Stimulated activated CD8-positive, alpha-beta memory T cell treated with anti-CD3 and anti-CD28 coated beads, Interleukin-4, amount 100 ng/mL, for 4 hours (primary cell): Measurements from ENCODE around the gene PCDHGC4.

Experiments used
- DNase-seq, 2 donors: peaks; one replicate each; pipeline ENCODE4 v3.0.0-alpha.2; 2020; ENCODE audit warnings: low read depth in 2 of 2, low spot score in 1 of 2

PCDHGC4 gene

DNA sequence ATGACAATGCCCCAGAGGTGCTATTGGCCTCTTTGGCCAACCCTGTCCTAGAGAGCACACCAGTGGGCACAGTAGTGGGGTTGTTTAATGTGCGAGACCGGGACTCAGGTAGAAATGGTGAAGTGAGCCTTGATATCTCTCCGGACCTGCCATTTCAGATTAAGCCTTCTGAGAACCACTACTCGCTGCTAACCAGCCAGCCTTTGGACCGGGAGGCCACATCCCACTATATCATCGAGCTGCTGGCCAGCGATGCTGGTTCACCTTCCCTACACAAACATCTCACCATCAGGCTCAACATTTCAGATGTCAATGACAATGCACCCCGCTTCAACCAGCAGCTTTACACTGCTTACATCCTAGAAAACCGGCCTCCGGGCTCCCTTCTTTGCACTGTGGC, 5.4 kb downstream of the PCDHGC4 start:
- DNase-seq: no peak

DNA sequence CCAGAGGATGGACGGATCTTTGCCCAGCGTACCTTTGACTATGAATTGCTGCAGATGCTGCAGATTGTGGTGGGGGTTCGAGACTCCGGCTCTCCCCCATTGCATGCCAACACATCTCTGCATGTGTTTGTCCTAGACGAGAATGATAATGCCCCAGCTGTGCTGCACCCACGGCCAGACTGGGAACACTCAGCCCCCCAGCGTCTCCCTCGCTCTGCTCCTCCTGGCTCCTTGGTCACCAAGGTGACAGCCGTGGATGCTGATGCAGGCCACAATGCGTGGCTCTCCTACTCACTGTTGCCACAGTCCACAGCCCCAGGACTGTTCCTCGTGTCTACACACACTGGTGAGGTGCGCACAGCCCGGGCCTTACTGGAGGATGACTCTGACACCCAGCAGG, 5.9 kb downstream of the PCDHGC4 start:
- DNase-seq: no peak

DNA sequence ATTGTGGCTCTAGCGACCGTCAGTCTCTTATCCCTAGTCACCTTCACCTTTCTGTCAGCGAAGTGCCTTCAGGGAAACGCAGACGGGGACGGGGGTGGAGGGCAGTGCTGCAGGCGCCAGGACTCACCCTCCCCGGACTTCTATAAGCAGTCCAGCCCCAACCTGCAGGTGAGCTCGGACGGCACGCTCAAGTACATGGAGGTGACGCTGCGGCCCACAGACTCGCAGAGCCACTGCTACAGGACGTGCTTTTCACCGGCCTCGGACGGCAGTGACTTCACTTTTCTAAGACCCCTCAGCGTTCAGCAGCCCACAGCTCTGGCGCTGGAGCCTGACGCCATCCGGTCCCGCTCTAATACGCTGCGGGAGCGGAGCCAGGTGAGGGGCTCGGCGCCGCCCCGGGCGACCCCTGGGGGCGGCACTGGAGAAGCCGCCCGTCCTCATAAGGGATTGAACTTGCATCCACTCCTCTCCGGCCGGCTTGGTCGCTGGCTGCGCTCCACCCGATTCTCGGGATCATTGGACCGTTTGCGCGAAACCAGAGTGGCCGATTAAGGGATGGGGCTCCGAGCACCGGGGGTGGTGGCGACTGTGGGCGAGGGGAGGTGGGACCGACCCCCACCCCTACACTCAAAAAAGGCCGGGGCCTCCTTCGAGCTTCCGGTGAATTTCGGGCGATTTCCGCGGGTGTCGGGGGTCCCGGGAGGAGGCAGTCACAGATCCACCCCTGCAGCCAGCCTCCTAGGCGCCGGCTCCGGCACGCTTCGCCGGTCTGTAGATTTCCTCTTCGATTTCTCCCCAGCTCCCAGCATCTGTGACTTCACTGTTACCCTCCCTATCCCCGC, 6.7 kb downstream of the PCDHGC4 start:
- DNase-seq: no peak

DNA sequence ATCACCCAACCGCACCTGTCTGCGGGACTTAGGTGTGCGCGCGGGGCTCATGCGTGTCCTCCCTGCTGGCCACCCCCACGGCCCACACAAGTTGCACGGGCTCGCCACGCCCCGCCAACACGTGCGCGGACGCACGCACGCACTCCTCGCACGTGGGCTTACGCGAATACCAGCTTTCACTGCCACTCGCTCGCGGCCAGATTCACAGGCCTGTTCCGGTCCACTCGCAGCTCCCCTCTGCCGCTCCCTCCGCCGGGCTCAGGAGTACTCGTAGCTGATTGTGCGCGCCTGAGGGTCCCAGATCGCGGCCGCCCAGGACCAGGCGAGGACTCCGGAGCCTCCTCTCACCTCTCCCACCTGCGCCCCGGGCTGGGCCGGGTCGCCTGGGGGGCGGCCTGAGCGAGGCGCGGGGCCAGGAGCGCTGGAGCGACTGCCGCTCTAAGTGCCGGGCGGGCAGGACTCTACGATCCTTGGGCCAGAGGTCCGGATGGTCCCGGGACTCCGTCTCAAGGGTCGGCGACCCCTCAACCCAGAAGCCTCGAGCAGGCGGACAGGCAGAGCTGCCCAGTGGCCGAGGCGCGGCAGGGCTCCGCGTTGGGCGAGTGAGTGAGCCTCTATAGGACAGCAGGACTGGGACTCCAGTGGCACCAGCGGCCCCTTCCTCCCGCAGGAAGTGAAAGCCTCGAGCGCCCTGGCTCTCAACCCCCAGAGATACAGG, 7.5 kb downstream of the PCDHGC4 start:
- DNase-seq: no peak

DNA sequence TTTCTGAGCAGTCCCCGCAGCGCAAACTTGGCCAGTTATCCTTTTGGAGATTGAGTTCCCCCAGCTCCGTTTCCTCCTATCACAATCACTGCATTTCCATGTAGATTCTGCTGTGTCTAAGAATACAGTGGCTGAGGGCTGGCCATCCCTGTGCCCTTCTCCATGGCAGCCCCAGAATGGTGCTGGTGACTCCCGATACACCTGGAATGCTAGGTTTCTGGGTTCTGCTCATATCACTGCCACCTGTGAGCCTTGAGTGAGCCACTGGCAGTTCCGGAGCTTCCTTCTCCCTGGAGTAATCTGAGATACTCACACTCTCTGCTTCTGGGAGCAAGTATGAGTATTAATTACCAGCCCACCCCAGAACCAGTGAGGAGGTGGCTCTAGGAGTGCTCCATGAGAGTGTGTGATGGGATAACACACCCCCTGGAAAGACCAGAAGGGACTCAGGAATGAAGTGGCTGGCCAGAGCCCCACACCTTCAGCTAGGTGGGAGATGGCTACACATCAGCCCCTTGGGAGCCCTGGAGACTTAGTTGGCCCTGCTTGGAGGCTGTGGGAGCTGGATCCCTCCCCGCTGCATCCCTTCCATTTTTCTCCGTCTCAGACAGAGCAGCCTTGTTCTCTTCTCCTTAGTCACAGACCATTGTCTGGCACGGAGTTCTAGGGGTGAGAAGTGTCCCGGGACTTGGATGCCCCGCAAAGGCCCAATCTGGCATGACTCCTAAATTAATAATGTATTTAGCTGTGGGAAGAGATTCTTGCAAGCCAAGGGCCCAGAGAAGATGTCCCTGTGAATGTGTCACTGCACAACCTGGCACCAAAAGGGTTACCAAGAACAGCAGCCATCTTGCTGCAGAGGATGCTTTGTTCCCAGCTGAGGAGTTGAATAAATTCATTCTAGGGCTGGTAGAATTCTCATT, 8.9 kb downstream of the PCDHGC4 start:
- no peak for DNase-seq

DNA sequence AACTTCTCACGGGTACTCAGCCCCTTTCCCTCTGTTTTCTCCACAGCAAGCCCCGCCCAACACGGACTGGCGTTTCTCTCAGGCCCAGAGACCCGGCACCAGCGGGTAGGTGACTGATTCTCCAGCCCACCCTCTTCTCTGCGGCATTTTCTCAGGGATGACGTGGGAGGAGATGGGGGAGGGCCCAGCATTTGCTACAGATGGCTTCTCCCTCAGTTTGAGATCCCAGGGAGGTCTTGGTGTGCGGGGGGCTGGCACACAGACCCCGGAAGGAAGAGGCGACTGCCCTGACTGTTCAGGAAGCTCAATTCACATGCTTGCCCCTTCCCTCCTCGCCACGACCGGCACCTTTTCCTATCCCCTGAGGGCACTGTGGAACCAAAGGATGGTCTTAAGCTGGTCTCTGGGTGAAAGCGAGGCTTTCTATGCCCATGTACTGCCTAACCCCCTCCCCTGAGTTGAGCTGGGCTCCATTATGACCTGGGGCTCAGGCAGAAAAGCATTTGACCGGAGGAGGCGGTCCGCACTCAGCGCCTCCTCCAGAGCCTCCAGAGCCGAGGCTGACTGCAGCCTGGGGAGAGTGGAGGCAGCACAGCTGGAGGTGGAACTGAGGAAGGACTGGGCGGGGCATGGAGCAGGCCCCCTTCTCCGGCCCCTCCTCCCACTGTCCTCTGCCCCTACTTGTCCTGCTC, 10.1 kb downstream of the PCDHGC4 start:
- no peak for DNase-seq

DNA sequence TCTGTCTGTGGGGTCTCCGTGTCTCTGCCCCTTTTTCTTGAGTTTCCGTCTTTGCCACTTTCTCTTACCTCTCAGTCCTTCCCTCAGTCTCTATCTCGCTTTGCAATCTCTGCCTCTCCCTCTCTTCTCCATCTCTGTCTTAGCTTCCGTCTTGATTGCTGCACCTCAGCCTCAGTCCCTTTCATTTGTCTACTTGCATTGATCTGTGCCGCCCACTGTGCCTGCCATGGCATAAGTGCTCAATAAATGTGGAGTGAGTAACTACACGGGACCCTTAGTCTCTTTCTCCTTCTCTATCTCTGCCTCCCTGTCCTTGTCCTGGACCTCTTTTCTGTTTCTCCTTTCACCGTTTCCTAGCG, 10.6 kb downstream of the PCDHGC4 start:
- DNase-seq: no peak

DNA sequence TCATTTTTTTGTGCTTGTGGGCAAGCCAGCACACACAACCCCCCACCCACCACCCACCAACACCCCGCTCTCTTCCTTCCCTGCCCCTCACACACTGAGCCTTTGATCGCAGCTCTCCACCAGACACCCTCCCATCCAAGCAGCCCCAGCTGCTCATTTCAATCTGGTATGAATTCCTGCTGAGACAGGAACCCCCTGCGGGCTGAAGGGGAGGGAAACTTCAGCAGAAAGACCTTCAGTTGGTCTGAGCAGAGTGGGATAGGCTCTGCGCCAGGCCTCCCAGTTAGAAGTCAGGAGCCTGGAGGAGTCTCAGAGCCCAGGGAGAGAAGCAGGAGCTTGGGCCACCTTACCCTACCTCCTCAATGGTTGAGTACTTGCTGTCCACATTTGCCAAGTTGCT, 11.2 kb downstream of the PCDHGC4 start:
- no peak for DNase-seq

DNA sequence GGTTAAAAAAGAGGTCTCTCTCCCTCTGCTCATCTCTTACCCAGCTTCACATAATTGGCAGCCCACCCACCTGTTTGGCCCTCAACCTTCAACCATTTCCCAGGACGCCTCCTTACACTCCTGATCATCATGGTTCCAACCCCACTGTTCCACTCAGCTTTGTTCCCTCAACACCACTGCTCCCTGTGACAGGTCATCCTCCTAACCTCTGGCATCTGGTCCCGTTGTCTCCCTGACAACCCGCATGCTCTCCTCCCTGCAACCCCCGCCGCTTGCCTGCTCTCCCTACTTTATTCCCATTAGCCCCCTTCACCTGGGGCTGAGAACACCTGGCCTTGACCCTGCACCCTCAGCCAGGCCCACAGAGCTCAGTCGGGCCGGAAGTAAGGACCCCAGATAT, 16.9 kb downstream of the PCDHGC4 start:
- DNase-seq: no peak

DNA sequence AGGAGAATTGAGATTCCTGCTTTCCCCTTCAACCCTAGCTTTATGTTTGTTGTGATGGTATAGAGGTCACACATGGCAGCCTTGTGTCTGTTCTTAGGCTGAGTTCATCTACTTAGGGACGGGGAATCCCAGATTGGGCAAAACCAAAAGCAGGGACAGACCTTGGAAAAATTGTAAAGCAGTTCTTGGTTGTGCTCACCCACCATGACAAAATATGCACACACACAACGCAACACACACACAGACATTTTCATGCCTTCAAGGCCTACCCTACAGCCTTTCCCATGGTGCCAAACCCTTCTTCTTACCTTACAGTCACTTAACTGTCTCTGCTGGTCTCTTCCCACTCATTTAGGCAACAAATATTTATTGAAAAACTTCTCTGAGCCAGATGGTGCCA, 18.9 kb downstream of the PCDHGC4 start:
- no peak for DNase-seq

DNA sequence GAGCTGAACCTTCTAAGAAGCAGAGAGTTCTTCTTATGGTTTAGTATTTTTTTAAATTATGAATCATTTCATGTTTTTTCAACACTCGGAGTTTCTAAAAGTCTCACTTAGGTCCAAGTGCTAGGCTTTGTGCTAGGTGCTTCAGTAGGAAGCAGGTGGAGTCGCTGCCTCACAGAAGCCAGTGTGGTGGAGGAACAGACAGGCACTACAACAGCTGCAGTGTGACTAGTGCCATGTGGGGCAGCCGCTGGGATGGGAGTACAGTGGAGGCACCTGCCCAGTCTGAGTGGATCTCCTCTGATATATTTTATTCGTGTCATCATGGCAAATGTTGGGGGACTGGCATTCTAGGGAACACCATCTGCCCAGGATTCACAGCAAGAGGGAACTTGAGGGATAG, 19.4 kb downstream of the PCDHGC4 start:
- DNase-seq: no peak

DNA sequence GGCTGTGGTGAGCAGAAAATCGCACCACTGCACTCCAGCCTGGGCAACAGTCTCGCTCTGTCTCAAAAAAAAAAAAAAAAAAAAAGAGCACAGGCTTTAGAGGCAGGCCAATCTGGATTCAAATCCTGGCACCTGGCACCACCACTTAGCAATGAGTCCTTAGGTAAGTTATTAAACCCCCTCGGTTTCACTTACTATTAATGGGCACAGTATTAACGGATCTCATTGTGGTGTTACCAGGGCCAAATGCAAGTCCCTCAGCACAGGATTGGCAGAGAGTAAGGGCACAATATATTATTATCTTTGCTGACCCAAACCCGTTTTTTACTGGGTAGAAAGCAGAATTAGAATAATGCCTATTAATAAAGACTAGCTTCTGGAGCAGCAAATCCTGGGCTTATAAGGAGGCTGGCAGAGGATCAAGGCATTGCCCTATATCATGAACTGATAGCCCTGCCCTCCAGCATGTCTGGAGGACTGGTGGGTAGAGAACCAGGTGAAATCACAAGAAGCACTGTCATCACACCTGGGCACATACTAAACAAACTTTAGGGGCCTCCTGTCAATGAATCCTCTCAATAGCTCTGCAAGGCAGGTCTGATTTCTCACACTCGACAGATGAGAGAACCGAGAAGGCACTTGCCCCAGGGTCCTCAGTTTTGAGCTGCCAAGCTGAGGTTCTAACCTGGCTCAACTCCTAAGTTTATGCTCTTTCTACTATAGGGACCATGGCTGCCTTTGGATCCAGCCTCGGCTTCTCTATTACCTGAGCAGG, 21.7 kb downstream of the PCDHGC4 start:
- no peak for DNase-seq

DNA sequence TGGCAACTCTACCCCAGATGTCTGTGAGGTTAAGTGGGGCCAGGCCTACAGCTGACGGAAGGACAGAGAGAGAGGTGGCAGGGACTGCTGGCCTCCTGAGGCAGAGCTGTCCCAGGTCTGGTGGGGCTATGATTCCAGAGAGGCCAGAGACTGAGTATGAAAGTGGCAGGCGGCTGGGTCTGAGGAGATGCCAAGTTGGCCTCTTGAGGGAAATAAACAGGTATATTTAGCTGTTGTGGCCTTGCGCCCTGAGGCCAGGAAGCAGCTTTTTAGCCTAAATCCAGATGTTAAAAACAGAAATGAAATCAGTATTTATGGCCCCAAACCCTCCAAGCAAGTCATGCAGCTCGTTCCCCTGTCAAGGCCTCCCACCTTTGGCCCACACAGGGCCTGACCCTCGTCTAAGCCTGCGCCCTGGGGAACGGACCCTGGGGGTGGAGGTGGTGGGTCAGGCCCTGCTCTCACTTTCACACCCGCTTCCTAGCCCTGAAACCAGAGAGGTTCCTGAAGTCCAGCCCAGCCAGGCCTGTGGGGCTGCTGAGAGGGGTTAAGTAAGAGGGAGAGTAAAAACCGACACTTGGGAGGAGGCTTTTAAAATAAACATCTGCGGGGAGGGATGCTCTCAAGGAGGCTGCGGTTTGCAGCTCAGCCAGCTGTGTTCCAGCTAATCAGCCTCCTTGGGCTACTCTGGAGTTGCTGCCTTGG, 22.7 kb downstream of the PCDHGC4 start:
- no peak for DNase-seq

DNA sequence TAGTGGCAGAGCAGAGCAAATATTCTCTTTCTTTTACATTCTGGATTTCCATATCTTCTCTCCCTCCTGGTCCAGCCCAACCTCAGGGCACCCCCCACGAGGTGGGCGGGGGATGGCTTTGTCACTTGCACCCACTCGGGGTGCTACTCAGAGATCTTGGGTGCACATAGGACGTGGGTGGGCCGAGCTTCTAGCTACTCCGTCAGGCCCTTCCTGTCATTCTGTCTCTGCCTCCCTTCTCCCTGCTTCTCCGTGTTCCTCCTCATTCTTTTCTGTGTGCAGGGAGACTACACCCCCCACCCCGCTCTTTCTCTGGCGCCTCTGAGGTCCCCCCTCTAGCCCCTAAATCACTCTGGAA, 23.6 kb downstream of the PCDHGC4 start:
- no peak for DNase-seq

DNA sequence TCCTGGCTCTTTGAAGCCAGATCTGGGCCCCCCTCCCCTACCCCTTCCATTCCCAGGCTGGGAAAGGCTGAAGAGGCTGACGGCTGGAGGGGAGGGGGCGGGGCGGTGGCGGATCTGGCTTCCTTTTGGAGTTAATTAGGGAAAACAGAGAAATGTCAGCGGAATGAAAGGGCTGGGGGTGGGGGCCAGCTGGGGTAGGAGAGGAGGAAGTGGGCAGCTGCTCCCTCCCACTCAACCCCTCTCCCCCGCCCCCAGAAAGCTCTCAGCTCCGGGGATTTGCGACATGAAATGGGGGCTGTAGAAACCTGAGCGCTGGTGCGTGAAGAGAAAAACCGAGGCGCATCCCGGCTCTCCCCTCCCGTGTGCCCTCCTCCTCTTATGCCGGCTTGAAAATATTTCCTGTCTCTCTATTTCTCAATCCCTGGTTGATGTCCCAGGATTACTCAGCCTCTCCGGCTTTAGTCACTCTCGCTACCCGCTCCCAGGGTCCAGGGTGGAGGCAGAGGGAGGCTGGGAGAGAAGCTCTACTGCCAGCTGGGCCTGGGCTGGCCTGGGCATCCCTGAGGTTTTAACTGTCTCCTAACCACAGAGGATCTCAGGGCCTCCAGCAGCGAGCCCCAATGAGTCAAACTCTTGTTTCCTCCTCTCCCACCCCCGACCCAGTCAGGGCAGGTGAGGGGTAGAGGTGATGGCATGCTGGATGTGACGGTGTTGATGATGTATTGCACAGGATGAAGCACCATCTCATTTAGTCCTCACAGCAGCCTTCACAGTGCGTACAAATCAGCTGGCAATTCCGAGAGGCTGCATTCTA, 24.2 kb downstream of the PCDHGC4 start:
- DNase-seq: no peak

DNA sequence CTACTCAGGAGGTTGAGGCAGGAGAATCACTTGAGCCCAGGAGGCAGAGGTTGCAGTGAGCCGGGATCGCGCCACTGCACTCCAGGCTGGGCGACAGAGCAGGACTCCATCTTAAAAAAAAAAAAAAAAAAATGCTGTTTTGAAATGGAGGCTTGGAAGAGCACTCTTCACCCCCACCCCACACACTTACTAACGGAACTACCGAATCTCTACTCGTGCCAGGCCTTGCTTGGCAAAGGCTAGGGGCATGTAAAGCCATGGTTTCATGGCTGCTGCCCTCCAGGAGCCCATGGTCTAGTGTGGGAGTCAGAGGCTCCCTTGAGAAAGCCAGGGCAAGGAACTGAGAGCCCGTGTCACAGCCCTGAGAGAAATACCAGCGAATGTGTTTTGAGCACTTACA, 25.3 kb downstream of the PCDHGC4 start:
- DNase-seq: no peak

DNA sequence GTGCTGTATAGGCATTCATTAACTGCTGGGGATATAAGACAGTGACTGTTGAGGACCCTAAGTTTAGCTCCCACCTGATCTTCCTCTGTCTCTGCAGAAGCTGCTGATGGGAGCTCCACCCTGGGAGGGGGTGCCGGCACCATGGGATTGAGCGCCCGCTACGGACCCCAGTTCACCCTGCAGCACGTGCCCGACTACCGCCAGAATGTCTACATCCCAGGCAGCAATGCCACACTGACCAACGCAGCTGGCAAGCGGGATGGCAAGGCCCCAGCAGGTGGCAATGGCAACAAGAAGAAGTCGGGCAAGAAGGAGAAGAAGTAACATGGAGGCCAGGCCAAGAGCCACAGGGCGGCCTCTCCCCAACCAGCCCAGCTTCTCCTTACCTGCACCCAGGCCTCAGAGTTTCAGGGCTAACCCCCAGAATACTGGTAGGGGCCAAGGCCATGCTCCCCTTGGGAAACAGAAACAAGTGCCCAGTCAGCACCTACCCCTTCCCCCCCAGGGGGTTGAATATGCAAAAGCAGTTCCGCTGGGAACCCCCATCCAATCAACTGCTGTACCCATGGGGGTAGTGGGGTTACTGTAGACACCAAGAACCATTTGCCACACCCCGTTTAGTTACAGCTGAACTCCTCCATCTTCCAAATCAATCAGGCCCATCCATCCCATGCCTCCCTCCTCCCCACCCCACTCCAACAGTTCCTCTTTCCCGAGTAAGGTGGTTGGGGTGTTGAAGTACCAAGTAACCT, 26.2 kb downstream of the PCDHGC4 start:
- DNase-seq: no peak

DNA sequence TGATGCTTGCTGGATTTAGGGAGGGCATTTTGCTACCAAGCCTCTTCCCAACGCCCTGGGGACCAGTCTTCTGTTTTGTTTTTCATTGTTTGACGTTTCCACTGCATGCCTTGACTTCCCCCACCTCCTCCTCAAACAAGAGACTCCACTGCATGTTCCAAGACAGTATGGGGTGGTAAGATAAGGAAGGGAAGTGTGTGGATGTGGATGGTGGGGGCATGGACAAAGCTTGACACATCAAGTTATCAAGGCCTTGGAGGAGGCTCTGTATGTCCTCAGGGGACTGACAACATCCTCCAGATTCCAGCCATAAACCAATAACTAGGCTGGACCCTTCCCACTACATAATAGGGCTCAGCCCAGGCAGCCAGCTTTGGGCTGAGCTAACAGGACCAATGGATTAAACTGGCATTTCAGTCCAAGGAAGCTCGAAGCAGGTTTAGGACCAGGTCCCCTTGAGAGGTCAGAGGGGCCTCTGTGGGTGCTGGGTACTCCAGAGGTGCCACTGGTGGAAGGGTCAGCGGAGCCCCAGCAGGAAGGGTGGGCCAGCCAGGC, 27.0 kb downstream of the PCDHGC4 start:
- DNase-seq: no peak
